ENCODE measurements around the gene PCCA.
"Not testable (repeated sequence)": the region's sequence is repeated elsewhere in the genome, so short reads cannot be mapped to it uniquely, and the experiment has no call there.

PCCA gene

DNA sequence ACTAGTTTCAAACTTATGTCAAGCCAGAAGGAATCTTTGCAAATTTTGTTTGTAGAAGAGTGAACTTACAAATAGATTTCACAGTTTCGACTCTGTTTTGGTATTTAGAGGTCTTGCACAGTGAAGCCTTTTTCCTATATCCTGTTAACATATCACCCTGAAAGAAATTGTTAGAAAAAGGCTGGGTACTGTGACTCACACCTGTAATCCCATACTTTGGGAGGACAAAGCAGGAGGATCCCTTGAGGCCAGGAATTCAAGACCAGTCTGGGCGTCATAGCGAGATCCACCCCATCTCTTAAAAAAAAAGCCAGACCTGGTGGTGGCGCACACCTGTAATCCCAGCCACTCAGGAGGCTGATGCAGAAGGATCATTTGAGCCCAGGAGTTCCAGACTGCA, 275.7 kb downstream of the PCCA start:
- no peak for FAIRE-seq

DNA sequence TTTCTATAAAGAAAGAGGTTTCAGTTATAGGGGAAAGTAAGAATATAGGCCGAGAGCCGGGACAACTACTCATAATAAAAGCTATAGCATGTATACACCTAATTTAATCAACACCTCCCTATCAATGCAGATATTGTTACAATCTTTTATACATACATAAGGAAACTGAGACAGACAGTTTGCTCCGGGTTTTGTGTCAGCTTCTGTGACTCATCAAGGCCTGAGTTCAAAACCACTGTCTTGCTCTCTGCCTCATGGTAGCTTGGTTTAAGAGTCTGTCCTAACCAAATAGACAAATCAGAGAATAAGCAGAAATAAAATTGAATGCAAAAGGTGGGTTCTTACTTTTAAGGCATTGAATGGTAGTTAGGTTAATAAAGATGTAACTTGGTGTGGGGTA, 276.8 kb downstream of the PCCA start:
- FAIRE-seq = no peak

DNA sequence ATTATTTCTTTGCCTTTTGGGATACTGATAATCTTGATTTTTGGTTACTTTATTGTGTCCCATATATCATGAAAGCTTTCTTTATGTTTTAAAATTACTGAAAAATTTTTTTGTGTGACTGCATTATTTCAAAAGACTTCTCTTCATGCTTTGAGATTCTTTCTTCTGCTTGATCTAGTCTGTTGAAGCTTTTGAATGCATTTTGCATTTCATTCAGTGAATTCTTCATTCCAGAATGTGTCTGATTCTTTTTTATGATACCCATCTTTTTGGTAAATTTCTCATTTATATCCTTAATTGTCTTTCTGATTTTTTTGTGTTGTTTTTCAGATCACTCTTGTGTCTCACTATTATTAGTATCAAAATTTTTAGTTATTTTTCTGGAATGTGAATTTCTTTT, 289.6 kb downstream of the PCCA start:
- peak; percentile 13 for FAIRE-seq

DNA sequence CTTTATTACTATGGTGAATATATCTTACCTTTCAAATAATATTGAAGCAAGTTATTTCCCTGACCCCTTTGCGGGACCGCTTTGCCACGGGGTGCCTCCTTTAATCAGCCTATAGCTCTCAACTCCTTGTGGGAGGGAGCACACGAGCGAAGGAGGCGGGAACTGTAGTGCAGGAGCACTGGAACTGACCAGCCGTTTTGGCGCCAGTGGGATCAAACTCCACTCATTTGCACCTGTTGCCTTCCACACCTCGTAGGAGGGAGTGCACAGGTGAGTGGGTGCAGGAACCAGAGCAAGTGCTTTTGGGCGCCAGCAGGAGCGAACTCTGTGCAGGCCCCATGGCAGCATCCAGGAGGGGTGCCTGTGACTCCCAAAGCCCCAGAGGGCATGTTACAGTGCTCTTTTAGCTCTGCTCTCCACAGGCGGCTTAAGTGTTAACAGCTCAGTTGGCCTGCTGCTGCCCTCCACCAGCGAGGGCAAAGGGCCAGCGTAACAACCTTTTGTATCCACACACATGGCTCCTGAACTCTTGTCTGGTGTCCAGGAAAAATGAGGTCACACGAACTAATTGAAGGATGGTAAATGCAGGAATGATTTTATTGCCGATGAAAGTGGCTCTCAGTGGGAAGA, 292.8 kb downstream of the PCCA start:
- no peak for FAIRE-seq

DNA sequence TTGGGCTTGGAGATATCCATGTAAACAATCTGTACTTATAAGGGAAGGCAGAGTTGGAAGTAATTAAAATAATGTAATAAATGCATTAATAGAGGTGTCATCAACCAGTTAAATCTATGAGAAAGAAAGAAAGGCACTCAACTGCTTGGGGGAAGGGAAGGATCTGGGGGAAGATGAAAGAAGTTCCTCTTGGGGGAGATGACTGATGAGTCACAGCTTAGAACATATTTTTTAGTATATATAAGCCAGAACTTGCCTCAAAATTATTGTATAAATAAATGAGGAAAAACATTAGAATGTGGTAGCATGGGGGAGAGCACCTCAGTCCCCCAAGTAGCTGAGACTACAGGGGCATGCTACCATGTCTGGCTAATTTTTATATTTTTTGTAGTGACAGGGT, 293.9 kb downstream of the PCCA start:
- FAIRE-seq = no peak

DNA sequence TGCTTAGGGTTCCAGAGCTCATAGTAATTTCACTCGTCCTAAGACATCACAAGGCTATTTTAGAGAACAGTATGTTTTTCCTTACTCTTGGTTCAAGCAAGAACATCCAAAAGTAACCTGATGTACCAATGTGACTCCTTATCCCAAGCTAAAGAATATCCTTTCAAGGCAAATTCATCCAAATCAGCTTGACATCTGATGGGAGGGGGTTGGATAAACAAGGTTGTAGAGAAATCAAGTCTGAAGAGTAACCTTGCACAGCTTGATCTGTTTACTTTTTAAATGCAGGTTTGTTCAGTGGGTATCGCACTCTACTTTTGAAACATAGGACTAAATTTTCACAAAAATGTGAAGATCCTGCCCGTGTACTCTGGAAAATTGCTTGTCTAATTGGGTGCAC, 298.5 kb downstream of the PCCA start:
- no peak for FAIRE-seq

DNA sequence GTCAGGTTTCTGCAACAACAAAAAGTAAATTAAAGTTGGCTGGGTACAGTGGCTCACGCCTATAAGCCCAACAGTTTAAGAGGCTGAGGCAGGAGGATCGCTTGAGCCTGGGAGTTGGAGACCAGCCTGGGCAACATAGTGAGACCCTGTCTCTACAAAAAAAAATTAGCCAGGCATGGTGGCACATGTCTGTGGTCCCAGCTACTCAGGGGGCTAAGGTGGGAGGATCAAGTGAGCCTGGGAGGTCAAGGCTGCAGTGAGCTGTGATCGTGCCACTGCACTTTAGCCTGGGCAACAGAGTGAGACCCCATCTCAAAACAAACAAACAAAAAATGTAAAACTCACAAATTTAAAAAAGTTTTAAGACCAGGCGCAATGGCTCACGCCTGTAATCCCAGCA, 299.3 kb downstream of the PCCA start:
- not testable (repeated sequence) for FAIRE-seq

DNA sequence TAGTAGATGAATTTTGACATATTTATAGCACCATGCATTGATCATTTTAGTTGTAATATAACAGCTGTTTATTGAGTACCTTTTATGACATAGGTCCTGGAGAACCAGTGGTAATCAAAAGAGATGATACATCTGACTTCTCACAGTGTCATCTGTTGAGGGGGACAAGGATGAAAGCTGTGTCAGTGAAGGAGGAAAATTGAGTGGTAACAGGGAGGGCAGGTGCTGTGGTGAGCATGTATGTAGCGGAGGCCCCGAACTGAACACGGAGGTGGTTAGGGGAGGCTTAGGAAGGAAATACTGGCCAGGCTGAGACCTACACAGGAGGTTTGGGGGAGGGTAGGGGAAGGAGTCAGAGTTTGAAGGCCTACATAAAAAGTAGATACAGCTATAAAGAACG, 300.0 kb downstream of the PCCA start:
- FAIRE-seq = no peak

DNA sequence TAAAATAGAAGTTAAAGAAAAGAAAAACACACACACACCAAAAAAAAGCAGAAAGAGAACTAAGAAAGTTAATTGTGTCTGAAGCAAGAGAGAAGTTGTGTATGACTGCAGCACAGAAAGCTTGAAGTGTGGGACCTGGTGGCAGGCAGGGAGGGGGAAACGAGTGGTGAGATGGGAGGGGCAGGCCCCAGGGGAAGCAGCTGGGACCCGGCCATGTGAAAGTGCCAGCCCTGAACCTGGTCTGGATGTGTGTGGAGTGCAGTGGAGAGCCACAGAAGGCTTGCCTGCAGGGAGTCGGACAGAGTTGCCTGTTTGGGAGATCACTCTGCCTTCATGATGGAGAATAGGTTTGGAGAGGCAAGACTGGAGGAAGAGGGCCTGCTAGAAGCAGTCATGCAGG, 300.7 kb downstream of the PCCA start:
- no peak for FAIRE-seq

DNA sequence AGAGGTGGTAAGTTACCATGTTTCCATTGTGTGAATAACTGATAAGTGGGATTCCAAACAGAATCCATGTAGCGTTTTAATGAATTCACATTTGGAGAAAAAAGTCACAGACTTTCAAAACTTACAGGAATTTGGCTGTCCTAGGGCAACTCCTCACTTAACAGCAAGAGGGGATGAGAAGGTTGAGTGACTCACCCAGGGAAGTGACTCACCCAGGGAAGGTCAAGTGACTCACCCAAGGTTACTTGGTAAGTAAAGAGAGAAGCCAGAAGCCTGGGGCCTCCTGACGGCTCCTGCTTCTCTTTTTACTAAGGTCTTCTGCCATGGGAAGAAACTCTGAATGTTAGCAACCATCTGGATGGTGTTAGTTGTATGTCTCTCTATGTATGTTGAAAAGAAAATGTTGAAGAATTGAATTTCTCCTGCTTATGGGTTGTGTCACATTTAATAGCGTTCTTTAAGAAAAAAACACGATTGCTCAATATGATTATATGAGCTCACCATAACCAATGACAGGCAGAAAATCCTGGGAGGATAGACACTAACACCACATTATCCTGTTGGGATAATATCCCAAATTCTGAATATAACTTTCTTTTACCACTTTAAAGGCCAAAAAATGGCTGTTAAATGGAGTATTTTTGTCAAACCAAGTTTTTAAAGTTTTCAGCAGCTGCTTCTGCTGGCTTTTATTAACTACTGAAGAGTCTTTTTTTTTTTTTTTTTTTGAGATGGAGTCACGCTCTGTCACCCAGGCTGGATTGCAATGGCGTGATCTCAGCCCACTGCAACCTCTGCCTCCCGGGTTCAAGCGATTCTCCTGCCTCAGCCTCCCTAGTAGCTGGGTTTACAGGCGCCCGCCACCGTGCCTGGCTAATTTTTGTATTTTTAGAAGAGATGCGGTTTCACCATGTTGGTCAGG, 304.1 kb downstream of the PCCA start:
- FAIRE-seq = peak; percentile 100

DNA sequence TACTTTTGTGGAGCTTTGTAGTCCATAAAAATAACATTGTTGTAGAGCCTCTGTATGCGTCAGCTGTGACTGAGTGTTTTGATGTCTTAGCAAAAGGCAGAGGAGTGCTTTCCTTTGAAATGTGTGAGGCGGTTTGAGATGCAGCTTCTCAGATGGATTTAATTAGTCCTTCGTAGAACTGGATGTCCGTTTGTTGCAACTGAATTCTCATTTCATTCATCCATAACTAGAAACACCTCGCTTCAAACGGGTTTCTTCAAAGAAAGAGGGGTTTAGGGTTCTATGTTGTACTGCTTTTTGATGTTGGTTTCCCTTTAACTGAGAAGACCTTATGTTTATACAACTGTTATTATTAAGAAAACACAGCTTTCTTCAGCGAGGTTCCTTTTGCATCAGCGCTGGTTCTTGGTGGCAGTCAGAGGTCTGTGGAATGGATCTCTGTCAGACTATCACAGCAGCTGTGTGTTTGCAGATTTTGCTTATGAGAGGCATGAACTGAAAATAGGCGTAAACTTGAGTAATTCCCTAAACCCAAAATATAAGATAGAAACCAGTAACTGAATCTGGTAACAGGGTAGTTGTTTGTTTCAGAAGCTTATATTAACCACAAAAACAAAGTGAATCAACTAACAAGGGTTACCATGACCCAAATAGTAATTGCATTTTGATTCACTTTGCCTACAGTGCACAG, 305.3 kb downstream of the PCCA start:
- peak; percentile 96 for FAIRE-seq

DNA sequence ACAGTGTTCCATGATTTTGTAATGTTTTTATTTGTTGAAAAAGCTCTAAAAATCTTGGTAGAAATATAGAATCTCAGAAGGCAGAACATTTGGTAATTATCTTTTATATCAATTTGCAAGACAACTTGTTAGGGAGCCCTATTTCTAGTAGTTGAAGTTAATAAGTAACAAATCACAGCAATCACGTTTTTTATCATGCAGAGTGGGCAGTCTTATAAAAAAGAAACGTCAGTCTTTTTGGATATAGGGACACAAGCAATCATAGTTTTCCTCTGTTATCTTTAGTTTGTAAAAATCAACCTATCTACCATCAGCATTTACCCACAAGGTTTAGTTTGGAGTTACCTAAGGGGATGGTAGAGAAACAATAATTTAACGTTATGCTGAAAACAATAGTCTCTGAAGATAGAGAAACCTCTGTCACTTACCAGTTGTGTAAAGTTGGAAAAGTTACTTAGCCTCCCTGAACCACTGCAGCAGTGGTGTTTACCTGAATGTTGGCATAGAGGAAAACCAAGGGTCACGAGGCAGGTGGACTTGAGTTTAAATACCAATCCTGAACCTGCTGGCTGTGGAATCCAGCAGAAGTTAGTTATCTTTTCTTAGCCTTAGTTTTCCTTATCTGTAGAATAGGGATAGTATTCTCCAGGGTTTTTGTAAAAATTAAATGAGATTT, 306.9 kb downstream of the PCCA start:
- no peak for FAIRE-seq

DNA sequence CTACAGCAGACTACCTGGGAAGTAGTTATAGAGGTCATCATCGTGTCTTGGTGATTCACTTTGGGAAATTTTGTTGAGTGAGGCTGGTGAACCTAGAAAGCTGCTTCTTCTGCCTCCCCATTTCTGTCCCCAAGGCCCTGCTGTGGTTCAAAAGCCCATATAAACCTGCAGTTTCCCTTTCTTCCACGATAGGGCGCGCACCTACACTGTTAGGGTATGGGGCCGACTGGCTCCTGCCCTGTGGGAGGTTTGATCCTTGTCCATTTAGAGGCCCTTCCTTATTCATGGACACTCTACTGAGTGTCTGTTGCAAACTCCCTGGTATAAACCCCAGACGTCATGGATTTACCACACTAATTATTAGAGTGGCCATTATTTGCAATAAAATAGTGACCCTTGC, 307.9 kb downstream of the PCCA start:
- no peak for FAIRE-seq

DNA sequence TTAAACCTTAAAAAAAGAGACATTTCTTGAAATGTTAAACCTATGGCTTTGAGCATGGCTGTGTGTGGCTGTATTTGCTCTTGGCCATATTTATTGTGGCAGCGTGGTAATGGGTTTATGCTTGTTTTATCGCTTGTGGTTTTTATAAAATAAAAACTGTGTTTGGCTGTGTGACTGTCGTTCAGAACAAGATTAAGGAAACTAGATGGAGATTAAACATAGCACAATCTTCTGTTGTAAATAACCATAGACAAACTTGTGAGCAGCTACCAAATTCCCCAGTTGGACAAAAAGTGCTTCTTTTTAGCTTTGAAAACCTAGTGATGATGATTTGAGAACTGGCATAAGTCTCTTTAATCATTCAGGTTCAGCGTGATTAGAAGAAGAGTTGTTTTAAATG, 308.7 kb downstream of the PCCA start:
- FAIRE-seq = no peak

DNA sequence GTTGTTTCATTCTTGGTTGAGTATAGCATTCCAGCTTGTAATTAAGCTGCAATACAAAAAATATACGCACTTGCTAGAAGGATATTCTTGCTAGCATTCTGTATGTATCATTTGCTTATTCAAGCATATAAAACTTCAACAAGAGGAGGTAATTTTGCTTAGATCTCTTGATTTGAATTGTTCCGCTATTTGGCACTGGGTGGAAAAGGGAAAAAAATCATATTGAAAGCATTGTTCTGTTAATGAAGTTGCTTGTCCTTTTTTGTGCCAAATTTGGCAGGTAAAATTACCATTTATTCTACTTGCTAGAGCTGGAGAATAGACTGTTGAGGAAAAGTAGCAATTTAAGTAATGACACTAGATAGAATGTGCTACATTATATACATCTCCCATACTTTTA, 309.5 kb downstream of the PCCA start:
- FAIRE-seq = no peak

DNA sequence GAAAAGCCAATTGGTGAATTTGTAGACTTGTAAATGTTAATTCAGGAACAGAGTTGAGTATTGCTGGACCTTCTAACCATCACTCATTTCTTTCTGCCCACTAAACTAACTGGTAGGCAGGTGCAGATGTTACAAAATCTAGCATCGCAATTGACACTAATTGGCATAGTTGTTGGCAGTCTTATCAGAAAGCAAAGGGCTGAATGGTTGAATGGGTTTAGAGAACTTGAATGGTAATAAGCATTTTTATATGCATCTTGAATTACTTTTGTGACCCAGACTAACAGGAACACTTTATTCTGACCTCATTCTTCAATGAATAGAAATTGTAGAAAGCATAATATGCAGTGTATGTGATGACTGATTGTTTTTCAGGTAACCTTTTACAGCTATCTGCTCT, 310.6 kb downstream of the PCCA start:
- FAIRE-seq = no peak

DNA sequence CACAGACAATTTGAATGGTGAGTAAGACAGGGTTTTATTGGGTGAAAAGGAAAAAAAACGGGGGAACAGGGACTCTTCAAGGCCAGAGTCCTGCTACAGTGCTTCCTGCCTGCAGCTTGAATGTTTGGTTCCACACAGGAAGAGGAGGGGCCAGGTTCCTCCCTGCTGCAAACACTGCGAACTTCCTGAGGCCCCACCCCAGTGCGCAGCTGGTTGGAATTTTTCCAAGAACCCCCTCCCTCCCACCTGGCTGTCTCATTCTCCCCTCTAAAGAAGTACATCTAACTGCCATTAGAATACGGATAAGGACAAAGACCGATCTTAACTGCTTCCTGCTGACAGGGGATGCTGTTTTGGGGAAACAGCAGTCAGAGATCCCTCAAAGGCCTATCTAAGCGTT, 314.8 kb downstream of the PCCA start:
- no peak for FAIRE-seq

DNA sequence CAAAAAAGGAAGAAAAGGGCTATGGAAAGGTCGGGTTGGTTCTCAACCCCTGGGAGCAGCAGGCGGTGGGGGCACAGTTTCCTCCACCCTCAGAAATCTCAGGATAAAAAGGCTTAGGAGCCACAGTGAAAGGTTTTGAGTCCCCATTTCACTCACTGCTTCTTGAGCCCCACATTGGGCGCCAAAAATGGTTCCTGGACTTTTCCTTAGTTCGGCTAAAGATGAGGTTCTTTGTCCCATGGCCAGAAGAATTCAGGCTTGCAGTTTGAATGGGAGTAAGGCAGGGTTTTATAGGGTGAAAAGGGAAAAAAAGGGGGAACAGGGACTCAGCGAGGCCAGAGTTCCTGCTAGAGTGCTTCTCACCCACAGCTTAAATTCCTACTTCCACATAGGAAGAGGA, 320.2 kb downstream of the PCCA start:
- no peak for FAIRE-seq

DNA sequence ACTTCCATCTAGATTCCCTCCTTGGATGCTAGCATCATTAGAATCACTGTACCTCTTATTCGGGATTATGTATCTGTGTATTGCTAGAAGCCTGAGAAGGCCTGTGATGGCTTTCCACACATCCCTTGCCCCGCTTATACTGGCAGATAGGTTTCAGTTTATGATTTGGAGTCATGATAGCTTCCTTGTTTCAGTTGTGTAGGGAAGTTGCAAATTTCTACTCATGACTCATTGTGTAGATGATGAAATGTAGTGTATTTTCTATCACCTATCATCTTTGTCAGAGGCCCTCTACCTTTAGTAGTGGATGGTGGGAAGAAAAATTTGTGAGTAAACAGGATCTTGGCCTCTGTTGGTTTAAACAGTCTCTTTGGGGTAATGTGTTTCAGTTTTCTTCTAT, 334.5 kb downstream of the PCCA start:
- FAIRE-seq = no peak

DNA sequence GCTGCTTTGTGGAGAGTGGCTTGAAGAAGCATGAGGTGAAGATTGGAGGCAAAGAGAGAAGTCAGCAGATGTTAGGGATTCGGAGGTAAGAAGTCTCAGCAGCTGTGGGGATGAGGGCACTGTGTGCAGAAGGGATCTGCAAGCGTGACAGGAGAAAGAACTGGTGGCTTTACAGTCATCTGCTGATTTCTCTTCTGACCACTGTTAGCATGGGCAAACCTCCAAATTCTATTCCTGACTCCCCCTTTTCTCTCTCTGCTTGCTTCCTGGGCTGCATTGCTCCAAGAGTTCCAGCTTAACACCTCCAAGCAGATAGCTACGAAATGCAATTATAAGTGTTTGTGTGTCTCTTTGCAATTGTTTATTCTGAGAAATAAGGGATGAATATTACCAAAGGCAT, 340.1 kb downstream of the PCCA start:
- FAIRE-seq = no peak

DNA sequence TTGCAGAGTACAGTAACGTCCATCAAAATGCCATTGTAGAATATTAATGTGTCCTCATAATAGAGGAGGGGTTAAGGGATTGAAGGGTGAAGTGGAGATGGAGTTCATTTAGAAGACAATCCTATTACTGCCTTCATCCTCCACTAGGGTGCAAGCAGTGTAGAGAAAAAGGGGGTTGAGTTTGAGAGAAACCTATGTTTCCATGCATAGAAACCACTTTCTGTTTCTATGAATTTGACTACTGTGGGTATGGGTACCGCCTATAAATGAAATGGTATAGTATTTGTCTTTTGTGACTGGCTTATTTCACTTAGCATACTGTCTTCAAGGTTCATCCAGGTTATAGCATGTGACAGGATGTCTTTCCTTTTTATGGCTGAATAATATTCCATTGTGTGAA, 343.7 kb downstream of the PCCA start:
- no peak for FAIRE-seq

DNA sequence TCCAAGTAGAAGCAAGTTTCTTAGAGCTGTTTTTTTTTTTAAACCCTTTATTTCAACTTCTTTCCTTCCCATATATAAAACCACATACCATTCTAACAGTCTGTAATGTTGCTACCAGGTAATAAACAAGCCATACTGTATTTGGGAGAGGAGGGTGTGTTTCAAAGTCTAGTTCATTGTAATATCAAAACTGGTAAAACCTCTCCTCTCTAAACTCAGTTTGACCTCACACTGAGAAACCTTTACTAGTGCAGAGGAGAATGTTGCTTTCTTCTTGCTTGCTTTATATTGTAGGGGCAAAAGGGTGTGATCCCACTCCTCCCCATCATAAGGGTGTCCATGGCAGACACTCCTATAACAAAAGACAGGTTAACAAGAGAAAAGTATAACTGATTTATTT, 344.6 kb downstream of the PCCA start:
- no peak for FAIRE-seq

DNA sequence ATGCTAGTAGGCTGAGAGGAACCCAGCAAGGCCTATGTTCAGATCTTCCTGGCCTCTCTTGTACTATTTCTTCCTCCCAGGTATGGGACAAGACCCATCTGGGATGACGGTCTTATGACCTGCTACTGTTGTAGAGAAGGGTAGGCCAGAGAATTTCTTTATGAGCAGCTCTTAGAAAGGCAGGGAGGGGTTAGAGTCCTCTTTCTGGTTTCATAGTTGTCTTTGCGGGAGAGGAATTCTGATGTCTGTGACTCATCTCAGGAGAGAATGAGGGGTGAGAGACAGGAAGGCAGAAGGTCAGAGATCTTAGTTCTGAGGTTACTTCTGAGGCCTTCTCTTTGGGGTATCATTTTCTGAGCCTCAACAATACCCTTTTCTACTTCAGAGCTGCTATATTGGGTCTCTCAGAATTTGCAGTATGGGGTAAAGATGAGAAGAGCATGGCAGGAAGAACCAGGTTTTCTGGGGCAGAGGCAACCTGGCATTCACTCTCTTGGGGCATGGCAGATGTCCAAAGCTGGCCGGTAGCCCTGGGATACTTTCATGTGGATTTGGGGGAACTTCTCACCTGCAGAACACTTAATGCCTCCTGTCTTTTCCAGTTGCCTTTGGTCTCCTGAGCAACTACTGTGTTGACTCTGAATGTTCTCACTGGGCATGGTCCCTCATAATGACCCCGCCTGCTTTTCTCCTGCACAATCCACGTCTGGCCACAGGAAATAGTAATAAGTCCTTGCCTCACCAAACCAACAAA, 345.3 kb downstream of the PCCA start:
- FAIRE-seq = no peak
